Measurements from ENCODE around the gene CPO.
"Not testable (repeated sequence)": the region's sequence is repeated elsewhere in the genome, so short reads cannot be mapped to it uniquely, and the experiment has no call there.

- TF ChIP-seq POLR2A (IDR thresholded peaks at IDR 0.05; ENCODE audit: low read depth); CTCF (IDR thresholded peaks at IDR 0.05); POLR2AphosphoS5 (IDR thresholded peaks at IDR 0.05); EP300 (IDR thresholded peaks at IDR 0.05): not testable (repeated sequence)
These were observed 14.1 kb downstream of the CPO start for GRCh38 chr2:206953404-206953803.

Measured in esophagus muscularis mucosa (tissue), 4 donors.